Measurements from ENCODE around the gene CGB5.

The CGB5 gene

GRCh38 chr19:49006905-49007304, 36.7 kb upstream of the CGB5 start:
- DNase-seq = no peak
- H3K36me3 ChIP-seq = peaks cover 77% of the 10 kb centered on the region
- no peaks in the 10 kb centered on the region for H3K27me3 ChIP-seq (ENCODE audit: insufficient read depth, low read depth, severe bottlenecking)

GRCh38 chr19:49009828-49010227, 33.8 kb upstream of the CGB5 start:
- Histone ChIP-seq H3K36me3 (peaks cover 75% of the 10 kb centered on the region), H3K27me3 (ENCODE audit: insufficient read depth, low read depth, severe bottlenecking) (no peaks in the 10 kb centered on the region), H3K9me3 (ENCODE audit: severe bottlenecking) (no peaks in the 10 kb centered on the region), H3K4me3 (ENCODE audit: low read depth, low read length) (no peak overlapping the region), H3K27ac (no peak overlapping the region)
- no peak for TF ChIP-seq CTCF (IDR thresholded peaks at IDR 0.05; ENCODE audit: low read depth, low read length)
- no peak for DNase-seq

More at GRCh38 chr19:49006905-49007304, 36.7 kb upstream of the CGB5 start:
- Histone ChIP-seq H3K27ac (no peak overlapping the region), H3K9me3 (ENCODE audit: severe bottlenecking) (no peaks in the 10 kb centered on the region), H3K4me3 (ENCODE audit: low read depth, low read length) (no peak overlapping the region)
- TF ChIP-seq CTCF (IDR thresholded peaks at IDR 0.05; ENCODE audit: low read depth, low read length) = no peak

GRCh38 chr19:49010453-49010852, 33.2 kb upstream of the CGB5 start:
- no peak overlapping the region for H3K27ac ChIP-seq
- no peak overlapping the region for H3K4me3 ChIP-seq (ENCODE audit: low read depth, low read length)
- no peak for TF ChIP-seq CTCF (IDR thresholded peaks at IDR 0.05; ENCODE audit: low read depth, low read length)
- no peaks in the 10 kb centered on the region for H3K27me3 ChIP-seq (ENCODE audit: insufficient read depth, low read depth, severe bottlenecking)
- peaks cover 75% of the 10 kb centered on the region for H3K36me3 ChIP-seq
- DNase-seq = no peak
- no peaks in the 10 kb centered on the region for H3K9me3 ChIP-seq (ENCODE audit: severe bottlenecking)

GRCh38 chr19:49011194-49011593, 32.5 kb upstream of the CGB5 start:
- TF ChIP-seq CTCF (IDR thresholded peaks at IDR 0.05; ENCODE audit: low read depth, low read length) = no peak
- H3K36me3 ChIP-seq = peaks cover 78% of the 10 kb centered on the region
- no peaks in the 10 kb centered on the region for H3K9me3 ChIP-seq (ENCODE audit: severe bottlenecking)
- no peaks in the 10 kb centered on the region for H3K27me3 ChIP-seq (ENCODE audit: insufficient read depth, low read depth, severe bottlenecking)
- no peak for DNase-seq
- no peak overlapping the region for H3K27ac ChIP-seq
- no peak overlapping the region for H3K4me3 ChIP-seq (ENCODE audit: low read depth, low read length)

- Histone ChIP-seq H3K4me3 (ENCODE audit: low read depth, low read length) (no peak overlapping the region), H3K27ac (peak overlapping the region; percentile 76), H3K36me3 (peaks cover 61% of the 10 kb centered on the region), H3K27me3 (ENCODE audit: insufficient read depth, low read depth, severe bottlenecking) (no peaks in the 10 kb centered on the region), H3K9me3 (ENCODE audit: severe bottlenecking) (no peaks in the 10 kb centered on the region)
- DNase-seq = peak; percentile 81
- no peak for TF ChIP-seq CTCF (IDR thresholded peaks at IDR 0.05; ENCODE audit: low read depth, low read length)
Observed at GRCh38 chr19:49014123-49014869, 29.4 kb upstream of the CGB5 start.

GRCh38 chr19:49014870-49015255, 28.8 kb upstream of the CGB5 start:
- H3K9me3 ChIP-seq (ENCODE audit: severe bottlenecking) = no peaks in the 10 kb centered on the region
- peaks cover 55% of the 10 kb centered on the region for H3K36me3 ChIP-seq
- peak; percentile 67 for DNase-seq
- peak overlapping the region; percentile 76 for H3K27ac ChIP-seq
- no peak for TF ChIP-seq CTCF (IDR thresholded peaks at IDR 0.05; ENCODE audit: low read depth, low read length)
- no peak overlapping the region for H3K4me3 ChIP-seq (ENCODE audit: low read depth, low read length)
- no peaks in the 10 kb centered on the region for H3K27me3 ChIP-seq (ENCODE audit: insufficient read depth, low read depth, severe bottlenecking)

Data from WERI-Rb-1 (cell line).